Midbrain (tissue), 1 donor: Measurements from ENCODE around the gene MARCHF3.
A peak's percentile ranks its signal among the peaks of the same experiment; 100 is the strongest.
"Not testable (repeated sequence)": the region's sequence is repeated elsewhere in the genome, so short reads cannot be mapped to it uniquely, and the experiment has no call there.

ENCODE experiments used
- DNase-seq: peaks from one replicate; lab custom pipeline; 2025; lab: John Stamatoyannopoulos, UW

The MARCHF3 gene

GRCh38 chr5:127051591-127051990 is 21.2 kb upstream of the MARCHF3 start:
- no peak for DNase-seq

- DNase-seq: no peak
Observed at GRCh38 chr5:127046343-127047072, 16.1 kb upstream of the MARCHF3 start.

GRCh38 chr5:127042593-127042992 is 12.2 kb upstream of the MARCHF3 start:
- peak; percentile 9 for DNase-seq

- no peak for DNase-seq
Observed at GRCh38 chr5:127041571-127041970, 11.2 kb upstream of the MARCHF3 start.

GRCh38 chr5:127040796-127041520 is 10.6 kb upstream of the MARCHF3 start:
- no peak for DNase-seq

GRCh38 chr5:127038550-127038949 is 8.2 kb upstream of the MARCHF3 start:
- DNase-seq: no peak

- no peak for DNase-seq
Observed at GRCh38 chr5:127031863-127032232, 1.5 kb upstream of the MARCHF3 start.

GRCh38 chr5:127031147-127031862 is 947 bp upstream of the MARCHF3 start:
- DNase-seq: no peak

GRCh38 chr5:127029581-127030258 is 638 bp downstream of the MARCHF3 start:
- peak; percentile 55 for DNase-seq

- peak; percentile 32 for DNase-seq
Observed at GRCh38 chr5:127028822-127029457, 1.4 kb downstream of the MARCHF3 start.

GRCh38 chr5:127027539-127027938 is 2.8 kb downstream of the MARCHF3 start:
- DNase-seq: no peak

GRCh38 chr5:127026166-127026565 is 4.2 kb downstream of the MARCHF3 start:
- DNase-seq: no peak

- DNase-seq: no peak
Observed at GRCh38 chr5:127025467-127025866, 4.9 kb downstream of the MARCHF3 start.

- no peak for DNase-seq
Observed at GRCh38 chr5:127024821-127025220, 5.5 kb downstream of the MARCHF3 start.

GRCh38 chr5:127023552-127024191 is 6.7 kb downstream of the MARCHF3 start:
- DNase-seq: not testable (repeated sequence)

GRCh38 chr5:127022846-127023245 is 7.5 kb downstream of the MARCHF3 start:
- no peak for DNase-seq

GRCh38 chr5:127019928-127020327 is 10.4 kb downstream of the MARCHF3 start:
- DNase-seq: no peak

GRCh38 chr5:127016722-127017121 is 13.6 kb downstream of the MARCHF3 start:
- not testable (repeated sequence) for DNase-seq

- no peak for DNase-seq
Observed at GRCh38 chr5:127015716-127016115, 14.6 kb downstream of the MARCHF3 start.

GRCh38 chr5:127014573-127014972 is 15.8 kb downstream of the MARCHF3 start:
- DNase-seq: no peak

- DNase-seq: no peak
Observed at GRCh38 chr5:127013407-127013806, 17.0 kb downstream of the MARCHF3 start.
